HG03460 (cell line): ENCODE data around the gene DDN.

Source experiments
- ATAC-seq: cut with Tn5 transposase; IDR thresholded peaks from one replicate; pipeline ENCODE4 v1.9.1; 2021; ENCODE audit not compliant: unreplicated experiment

DDN gene

DNA sequence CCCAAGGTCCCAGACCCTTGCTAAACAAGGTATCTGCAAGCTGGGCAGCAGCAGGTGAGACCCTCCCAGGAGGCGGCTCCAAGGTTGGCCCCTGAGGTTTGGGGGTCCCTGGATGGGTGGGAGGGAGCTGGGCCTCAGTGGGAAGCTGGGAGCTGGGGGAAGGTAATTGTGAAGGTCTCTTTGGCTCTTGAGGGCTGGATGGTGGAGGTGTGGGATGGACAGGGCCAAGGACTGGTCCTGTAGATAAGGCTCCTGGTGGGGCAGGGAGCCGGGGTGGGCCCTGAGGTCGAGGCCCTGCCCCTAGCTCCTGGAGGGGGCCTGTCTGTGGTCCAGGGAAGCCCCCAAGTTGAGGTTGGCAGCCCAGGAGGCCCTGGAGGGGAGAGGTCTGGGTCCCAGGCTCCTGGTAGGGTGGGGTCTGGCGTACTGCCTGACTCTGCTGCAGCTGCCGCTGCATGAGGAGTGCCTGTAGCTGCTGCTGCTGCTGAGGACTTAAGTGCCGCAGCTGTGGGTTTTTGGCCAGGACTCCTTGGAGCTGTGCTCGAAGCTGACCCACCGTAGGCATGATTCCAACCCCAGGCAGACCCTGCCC is 32.5 kb upstream of the DDN start:
- ATAC-seq = no peak

DNA sequence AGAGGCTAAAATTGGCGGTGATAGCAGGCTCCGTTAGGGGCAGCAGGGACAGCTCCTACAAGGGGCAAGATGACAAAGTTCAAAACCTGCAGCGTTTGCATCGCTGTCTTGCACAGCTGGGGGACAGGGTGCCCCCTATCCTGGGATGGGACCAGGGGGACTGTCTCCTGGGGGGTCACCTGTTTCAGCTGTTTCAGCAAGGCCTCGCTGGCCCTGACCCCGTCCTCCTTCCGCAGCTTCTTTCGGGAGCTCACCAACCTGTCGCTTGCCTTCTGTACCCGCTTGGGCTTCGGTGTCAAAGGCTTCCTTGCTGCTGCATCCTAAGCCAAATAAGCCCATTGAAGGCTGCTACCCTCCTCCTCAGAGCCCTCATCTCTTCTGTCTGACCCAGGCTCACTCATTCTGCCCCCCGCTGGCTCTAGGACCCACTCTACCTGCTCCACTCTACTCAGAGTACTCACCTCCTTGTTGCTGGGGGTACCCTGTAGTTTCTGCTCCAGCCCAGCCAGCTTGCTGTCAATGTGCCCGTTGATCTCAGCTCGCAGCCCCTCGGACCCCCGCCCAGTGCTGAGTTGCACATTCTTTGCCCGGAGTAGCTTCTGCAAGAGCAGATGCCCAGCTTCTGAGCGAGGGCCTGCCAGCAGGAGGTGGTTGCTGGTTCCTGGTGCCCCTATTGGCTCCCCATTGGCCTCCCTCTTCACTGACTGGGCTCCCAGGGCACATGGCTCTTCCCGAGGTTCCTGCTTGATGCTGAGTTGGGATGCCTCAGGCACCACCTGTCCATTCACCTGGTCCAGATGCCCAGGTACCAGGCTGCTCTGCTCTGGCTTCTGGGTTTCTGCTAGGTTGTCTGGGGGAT is 31.8 kb upstream of the DDN start:
- no peak for ATAC-seq

DNA sequence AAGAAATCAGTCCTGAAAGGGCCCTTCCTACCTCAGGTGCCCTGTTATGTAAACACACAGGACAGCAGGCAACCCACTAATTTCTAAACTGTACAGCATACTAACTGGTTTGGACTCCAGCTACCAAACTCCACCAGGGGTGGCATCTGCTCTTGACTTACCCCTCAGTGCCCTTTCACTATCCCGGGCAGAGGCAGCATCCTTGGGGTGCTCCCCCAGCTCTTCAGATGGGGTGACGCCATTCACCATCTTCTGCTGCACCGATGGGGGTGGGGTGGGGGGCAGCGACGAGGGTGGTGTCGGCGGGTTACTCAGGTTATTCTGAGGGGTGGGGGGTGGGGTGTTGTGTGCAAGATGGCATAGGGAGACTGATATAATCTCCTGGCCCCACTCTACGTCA is 30.9 kb upstream of the DDN start:
- no peak for ATAC-seq

DNA sequence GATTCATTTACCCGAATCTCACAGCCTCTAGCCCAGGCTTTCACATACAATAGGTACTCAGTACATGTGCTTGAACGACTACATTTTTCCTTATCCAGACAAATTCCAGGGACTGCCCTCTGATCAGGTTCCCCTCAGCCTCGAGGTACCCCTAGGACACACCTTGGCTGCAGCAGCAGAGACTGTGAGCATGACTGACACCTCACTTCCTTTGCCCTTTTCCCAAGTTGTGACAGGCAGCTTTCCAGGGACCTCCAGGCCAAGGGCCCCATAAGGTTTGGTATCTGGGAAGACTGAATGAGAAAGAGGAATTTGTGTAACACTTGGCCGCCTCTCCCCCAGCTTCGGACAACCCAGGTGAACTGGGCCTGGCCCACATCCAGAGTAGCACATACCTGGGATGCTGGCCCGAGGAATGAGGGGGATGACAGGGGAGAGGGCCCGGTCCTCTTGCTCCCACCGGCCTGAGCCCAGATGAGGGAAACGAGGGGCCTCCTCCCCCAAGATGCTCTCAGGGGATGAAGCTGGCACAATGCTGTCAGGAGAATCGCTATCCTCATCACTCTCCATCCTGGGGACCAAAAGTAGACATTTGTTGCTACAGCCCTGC is 29.6 kb upstream of the DDN start:
- ATAC-seq = no peak

DNA sequence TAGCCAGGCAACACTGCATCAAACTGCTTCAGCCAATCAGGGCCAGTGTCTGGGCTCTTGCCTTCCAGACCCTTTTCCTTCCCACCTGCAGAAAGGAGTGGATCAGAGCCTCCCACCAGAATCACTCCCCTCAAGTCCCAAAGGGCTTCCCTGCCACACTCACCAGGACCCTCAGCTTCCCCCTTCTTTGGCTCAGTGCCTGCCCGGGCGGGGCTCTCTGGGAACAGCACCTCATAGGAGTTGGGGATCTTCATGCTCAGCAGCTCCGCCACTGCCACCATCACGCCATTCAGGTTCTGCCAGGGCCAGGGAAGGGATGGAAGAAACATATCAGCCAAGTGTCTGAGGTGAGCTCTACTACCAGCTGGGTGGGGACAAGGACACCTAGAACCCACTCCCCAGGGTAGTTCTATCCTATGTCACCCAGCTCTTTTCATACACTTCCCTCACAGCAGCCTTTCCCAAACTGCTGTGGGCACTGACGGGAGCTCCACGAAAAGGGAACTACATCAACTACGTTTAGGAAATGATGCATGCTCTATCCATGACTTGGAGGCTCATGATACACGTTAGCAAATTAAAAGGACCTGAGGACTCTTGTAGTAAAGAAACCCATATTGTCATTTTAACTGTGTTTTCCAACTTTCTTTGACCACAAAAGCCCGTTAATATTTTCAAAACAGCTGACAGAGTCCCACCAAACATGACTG is 28.8 kb upstream of the DDN start:
- ATAC-seq = no peak

DNA sequence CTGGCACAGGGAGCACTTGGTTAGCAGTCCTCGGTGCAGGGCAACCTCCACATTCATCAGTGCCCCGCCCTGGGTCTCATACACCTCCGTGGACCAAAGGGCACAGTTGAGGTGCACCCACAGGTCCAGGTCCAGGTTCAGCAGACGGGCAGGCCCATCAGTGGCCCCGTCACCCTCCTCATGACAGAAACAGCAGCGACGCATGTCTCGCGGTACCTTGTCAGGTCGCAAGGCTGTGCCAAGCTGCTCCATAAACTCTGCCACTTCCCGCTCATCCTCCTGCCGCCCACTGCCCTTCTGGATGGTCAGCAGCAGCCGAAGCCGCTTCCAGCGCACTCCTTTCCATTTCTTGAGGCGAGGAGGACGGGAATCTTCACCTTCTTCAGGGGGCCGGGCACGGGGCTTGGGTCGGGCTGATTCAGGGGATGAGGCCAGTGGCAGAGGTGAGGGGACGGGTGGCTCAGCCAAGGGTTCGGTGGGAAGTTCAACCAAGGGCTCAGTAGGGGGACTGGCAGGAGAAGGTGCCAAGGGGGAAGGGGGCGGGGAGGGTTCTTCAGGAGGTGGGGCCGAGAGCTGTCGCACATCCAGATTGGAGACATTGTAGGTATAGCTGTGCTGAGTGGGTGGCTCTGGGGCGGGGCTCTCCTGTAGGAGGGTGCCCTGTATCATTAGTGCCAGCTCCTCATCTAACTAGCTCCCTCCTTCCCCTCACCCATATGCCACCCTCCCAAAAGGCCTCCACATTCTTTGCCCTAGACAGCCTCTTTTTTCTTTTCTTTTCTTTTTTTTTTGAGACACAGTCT is 27.7 kb upstream of the DDN start:
- no peak for ATAC-seq

DNA sequence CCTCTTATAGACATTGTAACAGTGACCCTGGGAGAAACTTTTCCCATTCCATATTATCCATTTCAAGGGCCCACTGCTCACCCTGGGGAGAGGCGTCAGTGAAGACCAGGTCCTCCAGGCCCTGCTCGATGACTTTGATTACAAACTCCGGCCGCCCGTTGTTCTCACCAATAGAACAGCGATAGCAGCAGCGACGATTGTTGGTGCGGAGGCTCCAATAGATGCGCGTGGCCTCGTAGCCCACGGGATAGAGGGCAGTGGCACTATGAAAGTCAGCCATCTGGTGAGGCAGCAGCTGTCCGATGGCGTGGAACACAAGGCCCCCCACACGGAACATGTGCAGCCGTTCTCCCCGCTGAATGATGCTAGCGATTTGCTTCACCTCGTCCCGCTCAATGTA is 26.9 kb upstream of the DDN start:
- no peak for ATAC-seq

DNA sequence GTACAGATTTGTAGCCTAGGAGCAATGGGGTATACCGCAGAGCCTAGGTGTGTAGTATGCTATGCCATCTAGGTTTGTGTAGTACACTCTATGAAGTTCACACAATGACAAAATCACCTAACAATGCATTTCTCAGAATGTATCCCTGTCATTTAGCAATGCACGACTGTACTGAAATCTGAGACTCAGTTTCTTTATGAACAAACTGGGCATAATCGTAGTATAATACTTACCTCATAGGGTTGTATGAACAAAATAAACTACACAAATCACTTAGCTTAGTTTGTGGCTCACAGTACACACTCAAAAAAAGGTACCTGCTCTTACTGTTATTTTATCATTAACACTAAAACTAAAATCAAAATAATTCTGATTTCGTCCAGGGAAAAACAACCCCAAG is 26.3 kb upstream of the DDN start:
- ATAC-seq = no peak

DNA sequence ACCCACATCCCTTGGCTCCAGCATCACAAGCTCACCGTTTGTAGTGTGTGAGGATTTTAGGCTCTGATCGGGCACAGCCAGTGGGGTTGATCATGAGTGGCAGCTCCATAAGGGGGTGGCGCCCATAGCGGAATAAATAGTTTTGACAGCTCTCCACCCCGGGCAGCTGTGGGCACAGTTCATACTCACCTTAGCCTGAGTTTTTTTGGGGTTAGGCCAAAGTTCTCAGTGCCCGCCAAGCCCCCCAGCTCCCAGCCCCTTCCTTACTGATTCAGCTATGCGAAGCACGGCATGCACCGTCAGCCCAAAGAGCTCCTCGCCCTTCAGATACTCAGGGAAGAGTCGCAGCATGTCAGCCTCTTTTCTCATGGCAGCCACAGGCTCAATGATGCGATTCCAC is 25.4 kb upstream of the DDN start:
- no peak for ATAC-seq

DNA sequence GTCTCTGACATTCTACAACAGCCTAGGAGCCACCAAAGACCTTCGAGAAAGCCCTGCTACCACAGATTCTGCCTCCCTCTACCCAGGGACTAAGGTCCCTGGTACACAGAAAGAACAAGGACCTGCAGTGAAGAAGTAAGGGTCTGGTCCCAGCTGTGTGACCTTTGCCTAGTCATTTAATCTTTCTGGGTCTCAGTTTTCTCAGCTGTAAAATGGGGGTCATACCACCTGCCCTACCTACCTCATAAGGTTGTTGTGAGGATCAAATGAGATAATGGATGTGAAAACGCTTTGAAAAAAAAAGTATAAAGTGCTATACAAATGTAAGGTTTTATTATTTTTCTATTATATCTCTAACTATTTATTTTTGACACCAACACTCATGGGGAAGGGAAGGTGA is 24.6 kb upstream of the DDN start:
- no peak for ATAC-seq

DNA sequence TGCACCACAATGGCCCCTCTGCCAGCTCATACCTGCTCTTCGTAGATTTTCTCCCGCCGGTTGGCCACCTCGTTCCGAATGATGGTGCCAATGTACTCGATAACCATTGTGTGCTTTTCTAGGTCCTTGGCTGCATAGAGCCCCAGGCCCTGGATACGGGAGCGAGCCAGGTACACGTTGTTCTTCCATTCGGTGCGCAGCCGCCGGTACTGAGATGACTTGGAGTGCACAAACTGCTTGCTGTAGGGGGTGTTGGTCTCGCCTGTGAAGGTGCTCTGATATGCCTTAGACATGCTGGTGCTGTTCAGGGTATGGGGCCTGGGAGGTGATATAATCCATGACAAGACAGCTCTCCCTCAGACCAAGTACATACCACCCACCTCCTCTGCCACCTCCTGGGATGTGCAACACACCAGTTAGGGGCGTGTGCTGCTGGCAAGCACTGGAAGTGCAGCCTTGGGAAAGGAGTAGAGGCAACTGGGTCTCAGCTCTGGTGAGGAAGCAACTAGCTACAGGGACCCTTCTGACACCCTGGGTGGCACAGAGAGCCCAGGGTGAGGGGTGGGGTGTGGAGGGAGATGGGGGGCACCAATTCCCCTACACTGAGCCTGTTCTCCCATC is 23.5 kb upstream of the DDN start:
- no peak for ATAC-seq

DNA sequence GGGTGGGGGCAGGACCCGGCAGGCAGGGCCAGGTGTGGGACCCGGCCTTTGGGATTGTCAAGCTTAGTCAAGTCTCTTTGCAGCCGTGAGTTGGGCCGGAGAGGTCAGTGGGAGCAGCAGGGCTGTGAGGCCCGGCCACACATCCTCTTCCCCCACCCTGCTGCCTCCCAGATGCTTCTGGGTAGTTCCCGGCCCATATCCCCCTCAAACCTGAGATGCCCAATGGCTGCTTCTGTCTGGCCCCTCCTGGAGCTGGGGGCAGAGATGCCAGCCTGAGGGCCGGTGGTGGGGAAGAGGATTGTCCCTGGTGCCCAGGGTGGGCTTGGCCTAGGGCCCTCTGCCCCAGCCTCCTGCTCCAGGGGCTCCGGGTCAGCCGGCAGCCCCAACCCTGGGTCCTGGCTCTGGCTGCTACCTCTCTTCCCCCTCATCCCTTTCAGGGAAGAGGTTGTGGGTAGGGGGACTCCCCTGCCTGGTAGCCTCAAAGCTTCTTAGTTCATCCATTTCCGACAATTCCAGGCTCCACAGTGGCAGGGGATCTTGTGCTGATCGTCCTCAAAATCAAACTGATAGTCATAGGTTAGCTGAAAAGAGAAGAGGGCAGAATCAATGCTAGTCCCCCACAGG is 22.2 kb upstream of the DDN start:
- ATAC-seq = no peak

DNA sequence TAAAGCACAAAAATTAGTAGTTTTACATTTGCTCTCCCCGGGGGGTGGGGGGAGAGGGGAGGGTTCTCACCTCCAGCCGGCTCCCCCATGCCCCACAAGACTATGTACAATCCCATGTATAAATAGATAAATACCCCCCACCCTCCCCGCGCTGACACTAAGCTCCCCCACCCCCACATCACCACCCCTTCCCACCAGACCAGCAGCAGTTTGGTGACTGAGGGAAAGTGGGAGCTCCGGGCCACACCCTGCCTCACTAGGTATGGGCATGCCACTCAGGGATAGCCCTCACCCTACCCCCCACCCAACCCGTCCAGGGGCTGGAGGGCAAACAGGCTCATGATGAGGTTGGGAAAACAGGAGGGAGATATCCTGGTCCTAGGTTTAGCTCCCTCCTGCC is 21.3 kb upstream of the DDN start:
- no peak for ATAC-seq

DNA sequence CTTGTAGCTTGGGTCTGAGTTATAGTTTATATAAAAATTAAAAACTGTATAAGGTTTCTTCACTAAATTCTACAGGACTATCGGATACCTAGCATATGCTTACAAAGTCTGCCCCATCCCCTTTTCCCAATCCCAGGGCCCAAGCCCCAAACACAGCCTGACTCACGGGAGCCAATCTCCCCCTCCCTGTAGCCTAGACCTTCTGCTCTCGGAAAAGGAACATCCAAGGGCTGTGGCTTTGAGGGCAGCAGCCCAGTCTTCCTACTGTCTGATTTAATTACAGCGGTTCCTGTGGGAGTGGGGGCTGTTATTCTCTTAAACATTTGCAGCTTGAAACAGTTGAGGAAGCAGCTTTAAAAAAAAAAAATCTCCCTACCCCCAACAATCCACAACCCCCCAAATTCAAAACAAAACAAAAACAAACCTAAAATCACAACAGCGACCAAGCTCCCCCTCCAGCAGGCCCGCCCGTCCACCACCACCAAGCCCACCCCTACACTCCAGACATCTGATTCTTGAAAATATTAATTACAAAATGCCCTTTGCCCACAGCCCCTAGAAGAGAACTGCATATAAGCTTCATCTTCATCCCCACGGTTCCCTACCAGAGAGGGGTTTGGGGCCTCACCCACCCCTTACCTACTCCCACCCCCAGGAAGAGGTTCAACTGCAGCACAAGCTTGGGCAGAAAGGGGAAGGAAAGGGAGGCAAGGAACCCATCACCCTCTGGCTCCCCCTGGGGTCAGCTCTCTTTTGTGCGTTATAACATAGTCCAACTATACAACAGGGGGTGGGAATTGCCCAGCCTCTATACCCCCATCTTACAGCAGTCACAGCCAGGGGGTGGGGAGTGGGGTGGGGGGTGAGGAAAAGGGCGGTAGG is 20.5 kb upstream of the DDN start:
- no peak for ATAC-seq

DNA sequence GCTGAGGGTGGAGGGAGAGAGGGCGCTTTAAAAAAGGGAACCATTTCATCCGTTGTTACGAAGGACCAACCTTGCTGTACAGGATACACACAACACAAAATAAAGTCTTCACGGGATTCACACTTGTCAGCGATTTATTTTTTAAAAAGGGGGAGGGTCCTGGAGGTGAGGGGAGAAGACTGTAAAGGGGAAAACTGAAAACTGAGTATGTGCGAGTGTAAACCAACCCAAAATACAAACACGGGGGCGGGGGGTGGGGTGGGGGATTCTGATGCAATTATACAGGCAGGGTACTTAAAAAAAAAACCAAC is 19.9 kb upstream of the DDN start:
- peak; percentile 18 for ATAC-seq

DNA sequence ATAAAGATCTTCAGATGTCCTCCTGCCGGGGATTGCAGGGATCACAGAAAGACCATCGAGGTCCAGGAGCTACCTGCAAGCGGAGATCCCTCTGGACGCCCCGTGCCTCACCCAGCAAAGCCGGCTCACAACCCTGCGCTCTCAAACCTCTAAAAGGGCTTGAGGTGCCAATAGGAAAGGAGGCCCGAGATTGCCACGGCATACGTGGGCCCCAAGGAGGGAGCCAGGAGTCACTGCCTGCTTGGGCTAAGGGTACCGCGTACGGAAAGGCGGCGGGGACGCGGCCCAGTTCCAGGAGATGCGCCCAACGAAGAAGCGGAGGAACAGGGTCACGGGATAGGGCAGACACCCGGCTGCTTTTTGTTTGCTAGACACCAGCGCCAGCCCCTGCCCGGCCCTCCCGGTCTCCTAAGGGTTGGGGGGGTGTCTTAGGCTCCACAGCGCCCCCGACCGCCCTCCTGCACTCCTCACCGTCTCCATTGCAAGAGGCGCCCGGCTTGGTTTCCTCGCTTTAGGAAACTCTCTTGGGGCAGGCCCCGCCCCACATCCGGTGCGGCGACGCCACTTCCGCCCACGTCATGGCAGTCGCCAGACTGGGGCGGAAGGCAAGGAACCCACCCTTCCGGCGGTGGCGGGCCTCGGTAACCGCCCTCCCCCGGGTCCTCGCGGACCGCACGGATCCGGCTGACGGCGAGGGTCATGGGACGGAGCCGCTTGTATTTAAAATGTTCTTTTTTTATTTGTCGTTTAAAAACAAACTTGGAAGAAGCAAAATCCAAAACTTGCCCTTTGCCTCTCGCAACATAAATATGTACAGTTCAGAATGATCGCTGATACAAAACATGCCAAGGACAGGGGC is 19.3 kb upstream of the DDN start, which contains the start of gene PRKAG1:
Gene PRKAG1 (minus strand): TSS at position 516 of the 859 bp plus-strand sequence. CDS start 36 bp downstream, at position 480.
- peak; percentile 88 for ATAC-seq

DNA sequence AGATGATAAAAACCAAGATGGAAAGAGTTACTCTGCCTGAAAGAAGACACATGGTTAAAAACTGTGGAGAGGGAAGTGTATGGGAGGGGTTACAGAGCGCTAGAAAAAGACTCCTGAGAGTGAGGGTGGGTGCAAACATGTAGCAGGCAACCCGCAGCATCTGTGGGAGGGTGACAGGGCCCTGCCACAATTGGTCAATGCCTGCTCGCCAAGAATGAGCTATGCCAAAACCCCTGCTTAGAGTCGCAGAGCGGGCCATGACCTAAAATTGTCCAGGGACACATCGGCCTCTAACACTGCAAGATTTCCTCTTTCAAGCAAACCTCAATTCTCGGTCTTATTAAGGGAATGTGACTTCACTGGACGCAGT is 18.7 kb upstream of the DDN start:
- peak; percentile 12 for ATAC-seq

DNA sequence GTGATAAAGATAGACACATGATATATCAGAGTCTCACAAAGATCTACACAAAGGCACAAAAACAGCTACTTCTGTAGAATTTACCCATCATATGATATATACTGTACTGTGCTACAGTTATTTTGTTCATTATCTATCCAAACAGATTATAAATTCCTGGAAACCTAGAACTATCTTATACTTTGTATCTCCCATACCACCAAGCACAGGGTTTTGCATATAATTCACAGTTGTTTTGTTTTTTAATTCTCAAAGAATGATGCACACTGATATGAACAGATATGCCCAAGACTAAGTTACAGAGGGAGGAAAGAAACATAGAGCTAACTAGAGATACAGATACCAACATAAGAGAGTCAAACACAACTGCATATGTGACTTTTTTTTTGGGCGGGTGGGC is 16.0 kb upstream of the DDN start:
- no peak for ATAC-seq
